Islet precursor cell (in vitro differentiated cells): Measurements from ENCODE around the gene KDM4C.
"Not testable (repeated sequence)": the region's sequence is repeated elsewhere in the genome, so short reads cannot be mapped to it uniquely, and the experiment has no call there.

Source experiments
- DNase-seq: peaks from one replicate; pipeline ENCODE4 v3.0.0-alpha.2; 2018

KDM4C gene

GRCh38 chr9:6757456-6758247 lies at the start of gene KDM4C:
Gene KDM4C (plus strand): TSS chr9:6757973. CDS start chr9:6792989, 35,016 bp downstream.
- DNase-seq = peak; percentile 97

GRCh38 chr9:6708732-6709131 lies 49.0 kb upstream of the KDM4C start:
- DNase-seq = no peak

- DNase-seq = no peak
Measured at GRCh38 chr9:6711403-6711802, 46.4 kb upstream of the KDM4C start.

GRCh38 chr9:6712041-6712440 lies 45.7 kb upstream of the KDM4C start:
- no peak for DNase-seq

GRCh38 chr9:6714176-6714575 lies 43.6 kb upstream of the KDM4C start:
- DNase-seq = no peak

GRCh38 chr9:6715153-6715754 lies 42.5 kb upstream of the KDM4C start:
- not testable (repeated sequence) for DNase-seq

GRCh38 chr9:6715755-6716643 lies 41.8 kb upstream of the KDM4C start:
- DNase-seq = no peak

GRCh38 chr9:6716766-6717165 lies 41.0 kb upstream of the KDM4C start:
- no peak for DNase-seq

GRCh38 chr9:6723881-6724420 lies 33.8 kb upstream of the KDM4C start:
- DNase-seq = no peak

- DNase-seq = no peak
Measured at GRCh38 chr9:6733257-6733656, 24.5 kb upstream of the KDM4C start.

GRCh38 chr9:6733831-6734230 lies 23.9 kb upstream of the KDM4C start:
- DNase-seq = peak; percentile 68

- no peak for DNase-seq
Measured at GRCh38 chr9:6735422-6735821, 22.4 kb upstream of the KDM4C start.

GRCh38 chr9:6739218-6739617 lies 18.6 kb upstream of the KDM4C start:
- no peak for DNase-seq

GRCh38 chr9:6748861-6749260 lies 8.9 kb upstream of the KDM4C start:
- not testable (repeated sequence) for DNase-seq

GRCh38 chr9:6754861-6755260 lies 2.9 kb upstream of the KDM4C start:
- not testable (repeated sequence) for DNase-seq

- DNase-seq = peak; percentile 88
Measured at GRCh38 chr9:6757132-6757455, 679 bp upstream of the KDM4C start.

- DNase-seq = no peak
Measured at GRCh38 chr9:6758248-6758497, 400 bp downstream of the KDM4C start.

- DNase-seq = peak; percentile 76
Measured at GRCh38 chr9:6758498-6759184, 868 bp downstream of the KDM4C start.

- no peak for DNase-seq
Measured at GRCh38 chr9:6759185-6759977, 1.6 kb downstream of the KDM4C start.

GRCh38 chr9:6761306-6761705 lies 3.5 kb downstream of the KDM4C start:
- no peak for DNase-seq

- no peak for DNase-seq
Measured at GRCh38 chr9:6763244-6763643, 5.5 kb downstream of the KDM4C start.

- no peak for DNase-seq
Measured at GRCh38 chr9:6764011-6764410, 6.2 kb downstream of the KDM4C start.
